ENCODE measurements around the gene DNAI1. TPM values are rescaled to one million over a fixed set of nuclear protein-coding genes. Genes with fewer than 3 reads are reported as not detected.
A peak's percentile ranks its signal among the peaks of the same experiment; 100 is the strongest.

Gene DNAI1
- total RNA-seq, 1 experiment from 2014 or later = 1.1 TPM

GRCh38 chr9:34518896-34519295 is 60.3 kb downstream of the DNAI1 start:
- Histone ChIP-seq H3K4me2 (ENCODE audit: low read length) (no peak overlapping the region), H4K20me1 (ENCODE audit: insufficient read depth) (no peaks in the 10 kb centered on the region), H2AFZ (ENCODE audit: low read depth, low read length, poor library complexity, severe bottlenecking) (no peak overlapping the region), H3K79me2 (ENCODE audit: insufficient read depth, low read length) (no peaks in the 10 kb centered on the region), H3K9ac (ENCODE audit: low read length) (no peak overlapping the region), H3K4me1 (ENCODE audit: control insufficient read depth in 1 of 2, insufficient read depth in 2 of 2, low read length in 2 of 2) (peaks cover 8 to 17% of the 10 kb centered on the region in 2 experiments; a peak in 3 of 4 replicates), H3K27me3 (ENCODE audit: insufficient read depth, low read length) (no peaks in the 10 kb centered on the region), H3K9me2 (ENCODE audit: insufficient read depth) (no peaks in the 10 kb centered on the region), H3K4me3 (replicated peaks in 1 of 2; ENCODE audit: low read depth in 1 of 2, low read length in 2 of 2) (no peak overlapping the region), H3K27ac (ENCODE audit: low read depth, low read length) (no peak overlapping the region), H3K9me3 (ENCODE audit: control insufficient read depth in 1 of 2, insufficient read depth in 1 of 2, low read depth in 1 of 2, low read length in 2 of 2) (no peaks in the 10 kb centered on the region), H3K36me3 (ENCODE audit: control insufficient read depth in 1 of 2, insufficient read depth in 2 of 2, low read length in 2 of 2) (no peaks in the 10 kb centered on the region)
- TF ChIP-seq, protein P1, sequence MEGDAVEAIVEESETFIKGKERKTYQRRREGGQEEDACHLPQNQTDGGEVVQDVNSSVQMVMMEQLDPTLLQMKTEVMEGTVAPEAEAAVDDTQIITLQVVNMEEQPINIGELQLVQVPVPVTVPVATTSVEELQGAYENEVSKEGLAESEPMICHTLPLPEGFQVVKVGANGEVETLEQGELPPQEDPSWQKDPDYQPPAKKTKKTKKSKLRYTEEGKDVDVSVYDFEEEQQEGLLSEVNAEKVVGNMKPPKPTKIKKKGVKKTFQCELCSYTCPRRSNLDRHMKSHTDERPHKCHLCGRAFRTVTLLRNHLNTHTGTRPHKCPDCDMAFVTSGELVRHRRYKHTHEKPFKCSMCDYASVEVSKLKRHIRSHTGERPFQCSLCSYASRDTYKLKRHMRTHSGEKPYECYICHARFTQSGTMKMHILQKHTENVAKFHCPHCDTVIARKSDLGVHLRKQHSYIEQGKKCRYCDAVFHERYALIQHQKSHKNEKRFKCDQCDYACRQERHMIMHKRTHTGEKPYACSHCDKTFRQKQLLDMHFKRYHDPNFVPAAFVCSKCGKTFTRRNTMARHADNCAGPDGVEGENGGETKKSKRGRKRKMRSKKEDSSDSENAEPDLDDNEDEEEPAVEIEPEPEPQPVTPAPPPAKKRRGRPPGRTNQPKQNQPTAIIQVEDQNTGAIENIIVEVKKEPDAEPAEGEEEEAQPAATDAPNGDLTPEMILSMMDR (IDR thresholded peaks at IDR 0.05 in 2 of 3, conservative IDR thresholded peaks at IDR 0.05 in 1 of 3; ENCODE audit: borderline replicate concordance in 1 of 3, insufficient read depth in 1 of 3, low read depth in 2 of 3, low read length in 2 of 3) = no peak
- TF ChIP-seq ZNF274 (IDR thresholded peaks at IDR 0.05; ENCODE audit: low read depth, low read length) = no peak
- no peak for TF ChIP-seq POLR2AphosphoS5 (IDR thresholded peaks at IDR 0.05; ENCODE audit: low read depth, low read length)
- TF ChIP-seq TCF7L2 (IDR thresholded peaks at IDR 0.05; ENCODE audit: borderline replicate concordance, extremely low read depth, insufficient read depth, insufficient read length) = no peak
- no peak for TF ChIP-seq ZFX (IDR thresholded peaks at IDR 0.05)
- no TSS peak for BruUV-seq (replicated peaks)
- ChIA-PET CTCF (interaction anchor here (1.6 to 2.0 kb wide), 4 partner anchors 28 to 85 kb away, joined by 4 to 8 read pairs (median 7); no protein-coding TSS in a partner anchor), RAD21 (ENCODE audit: low non-redundant PET in 1 of 2, low total read pairs in 2 of 2, uncharacterized antibody in 2 of 2, unreplicated experiment in 2 of 2) (no interaction called here), POLR2A (no interaction called here)
- ATAC-seq (no peak), DNase-seq (ENCODE audit: low read depth, low spot score) (no peak)
- intact Hi-C loops (cut with micrococcal nuclease) = no loop called here

DNA sequence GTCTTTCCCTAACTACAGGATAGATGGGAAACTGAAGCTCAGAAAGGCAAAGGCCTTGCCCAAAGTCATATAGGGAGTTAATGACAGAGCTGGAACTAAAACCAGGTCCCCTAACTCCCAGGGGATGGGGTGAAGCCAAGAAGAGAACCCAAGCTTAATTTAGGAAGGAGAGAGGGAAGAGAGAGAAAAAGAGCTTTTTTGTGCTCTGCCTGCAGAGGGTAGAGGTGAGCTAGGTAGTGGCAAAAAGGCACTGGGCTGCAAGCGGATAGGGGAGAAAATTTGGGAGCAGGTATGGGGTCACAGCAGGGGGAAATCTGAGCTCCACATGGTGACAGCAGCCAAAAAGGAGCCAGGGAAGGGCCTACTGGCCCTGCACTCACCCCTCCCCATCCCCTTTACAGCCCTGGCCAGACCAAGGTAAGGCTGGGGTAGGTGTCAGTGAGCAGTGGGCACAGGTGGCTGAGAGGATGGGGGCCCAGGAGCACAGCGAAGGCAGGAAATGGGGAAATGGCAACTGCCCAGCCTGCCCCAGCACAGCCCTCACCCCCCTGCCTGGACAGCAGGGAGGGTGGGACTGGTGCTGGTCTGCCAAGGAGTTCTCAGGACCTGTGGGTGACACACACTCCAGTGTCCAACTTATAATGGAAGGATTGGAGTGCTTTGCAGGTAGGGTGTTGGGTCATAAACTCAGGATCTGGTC is 60.9 kb downstream of the DNAI1 start:
- TF ChIP-seq RAD21 (IDR thresholded peaks at IDR 0.05; ENCODE audit: low read depth) = peak; percentile 50
- TF ChIP-seq POLR2AphosphoS5 (IDR thresholded peaks at IDR 0.05; ENCODE audit: low read depth, low read length) = no peak
- TF ChIP-seq, protein P1 (IDR thresholded peaks at IDR 0.05 in 2 of 3, conservative IDR thresholded peaks at IDR 0.05 in 1 of 3; ENCODE audit: borderline replicate concordance in 1 of 3, insufficient read depth in 1 of 3, low read depth in 2 of 3, low read length in 2 of 3) = peak in 2 of 3 experiments; percentile 16 to 32; a peak in 2 of 6 replicates
- no peak for TF ChIP-seq EZH2 (IDR thresholded peaks at IDR 0.05)
- no peak for TF ChIP-seq TCF7L2 (IDR thresholded peaks at IDR 0.05; ENCODE audit: borderline replicate concordance, extremely low read depth, insufficient read depth, insufficient read length)
- Histone ChIP-seq H3K4me3 (replicated peaks in 1 of 2; ENCODE audit: low read depth in 1 of 2, low read length in 2 of 2) (no peak overlapping the region), H3K27me3 (ENCODE audit: insufficient read depth, low read length) (peaks cover 2% of the 10 kb centered on the region; the same call in 1 of the 2 replicates), H3K9me3 (ENCODE audit: control insufficient read depth in 1 of 2, insufficient read depth in 1 of 2, low read depth in 1 of 2, low read length in 2 of 2) (no peaks in the 10 kb centered on the region), H3K27ac (ENCODE audit: low read depth, low read length) (no peak overlapping the region), H3K9ac (ENCODE audit: low read length) (no peak overlapping the region), H3K4me1 (ENCODE audit: control insufficient read depth in 1 of 2, insufficient read depth in 2 of 2, low read length in 2 of 2) (peaks cover 8 to 17% of the 10 kb centered on the region in 2 experiments; a peak in 3 of 4 replicates), H3K36me3 (ENCODE audit: control insufficient read depth in 1 of 2, insufficient read depth in 2 of 2, low read length in 2 of 2) (no peaks in the 10 kb centered on the region), H3K9me2 (ENCODE audit: insufficient read depth) (no peaks in the 10 kb centered on the region), H2AFZ (ENCODE audit: low read depth, low read length, poor library complexity, severe bottlenecking) (no peak overlapping the region), H4K20me1 (ENCODE audit: insufficient read depth) (no peaks in the 10 kb centered on the region), H3K79me2 (ENCODE audit: insufficient read depth, low read length) (no peaks in the 10 kb centered on the region), H3K4me2 (ENCODE audit: low read length) (no peak overlapping the region)
- CTCF ChIA-PET = interaction anchor here (1.6 to 2.0 kb wide), 4 partner anchors 27 to 84 kb away, joined by 4 to 8 read pairs (median 7); no protein-coding TSS in a partner anchor
- intact Hi-C loops (cut with micrococcal nuclease) = no loop called here
- POLR2A ChIA-PET = no interaction called here
- RAD21 ChIA-PET (ENCODE audit: low non-redundant PET in 1 of 2, low total read pairs in 2 of 2, uncharacterized antibody in 2 of 2, unreplicated experiment in 2 of 2) = no interaction called here
- ATAC-seq = no peak
- DNase-seq (ENCODE audit: low read depth, low spot score) = no peak
- BruUV-seq (replicated peaks) = no TSS peak
